ENCODE measurements around the gene BICDL1.

DNA sequence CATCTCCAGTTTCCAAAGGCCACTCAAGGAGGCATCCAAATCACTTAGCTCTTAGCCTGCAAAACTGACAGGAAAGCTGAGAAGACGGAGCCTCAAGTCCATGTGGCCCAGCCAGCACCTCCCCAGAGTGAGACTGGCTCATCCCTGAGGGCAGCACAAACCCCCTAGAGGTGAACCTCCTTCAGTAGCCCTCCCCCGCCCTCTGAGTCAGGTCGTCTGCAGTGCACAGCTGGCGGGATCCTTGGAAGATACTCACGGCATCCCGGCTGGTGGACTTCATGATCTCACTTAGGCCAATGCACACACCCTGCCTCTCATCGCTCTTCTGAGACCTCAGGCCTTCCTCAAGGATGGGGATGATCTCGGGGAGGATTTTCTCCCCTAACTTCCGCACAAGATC is 151.6 kb downstream of the BICDL1 start:
- TF ChIP-seq, protein P1, sequence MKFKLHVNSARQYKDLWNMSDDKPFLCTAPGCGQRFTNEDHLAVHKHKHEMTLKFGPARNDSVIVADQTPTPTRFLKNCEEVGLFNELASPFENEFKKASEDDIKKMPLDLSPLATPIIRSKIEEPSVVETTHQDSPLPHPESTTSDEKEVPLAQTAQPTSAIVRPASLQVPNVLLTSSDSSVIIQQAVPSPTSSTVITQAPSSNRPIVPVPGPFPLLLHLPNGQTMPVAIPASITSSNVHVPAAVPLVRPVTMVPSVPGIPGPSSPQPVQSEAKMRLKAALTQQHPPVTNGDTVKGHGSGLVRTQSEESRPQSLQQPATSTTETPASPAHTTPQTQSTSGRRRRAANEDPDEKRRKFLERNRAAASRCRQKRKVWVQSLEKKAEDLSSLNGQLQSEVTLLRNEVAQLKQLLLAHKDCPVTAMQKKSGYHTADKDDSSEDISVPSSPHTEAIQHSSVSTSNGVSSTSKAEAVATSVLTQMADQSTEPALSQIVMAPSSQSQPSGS (IDR thresholded peaks at IDR 0.05; ENCODE audit: low read length) = no peak
- no peak for TF ChIP-seq POLR2A (IDR thresholded peaks at IDR 0.05; ENCODE audit: low read depth, low read length)
